GM21786 (cell line): ENCODE data around the gene RAPGEF2.
"Not testable (repeated sequence)": the region's sequence is repeated elsewhere in the genome, so short reads cannot be mapped to it uniquely, and the experiment has no call there.

Source experiments
- ATAC-seq: cut with Tn5 transposase; IDR thresholded peaks from one replicate; pipeline ENCODE4 v1.9.1; 2021; ENCODE audit not compliant: unreplicated experiment

Gene RAPGEF2

DNA sequence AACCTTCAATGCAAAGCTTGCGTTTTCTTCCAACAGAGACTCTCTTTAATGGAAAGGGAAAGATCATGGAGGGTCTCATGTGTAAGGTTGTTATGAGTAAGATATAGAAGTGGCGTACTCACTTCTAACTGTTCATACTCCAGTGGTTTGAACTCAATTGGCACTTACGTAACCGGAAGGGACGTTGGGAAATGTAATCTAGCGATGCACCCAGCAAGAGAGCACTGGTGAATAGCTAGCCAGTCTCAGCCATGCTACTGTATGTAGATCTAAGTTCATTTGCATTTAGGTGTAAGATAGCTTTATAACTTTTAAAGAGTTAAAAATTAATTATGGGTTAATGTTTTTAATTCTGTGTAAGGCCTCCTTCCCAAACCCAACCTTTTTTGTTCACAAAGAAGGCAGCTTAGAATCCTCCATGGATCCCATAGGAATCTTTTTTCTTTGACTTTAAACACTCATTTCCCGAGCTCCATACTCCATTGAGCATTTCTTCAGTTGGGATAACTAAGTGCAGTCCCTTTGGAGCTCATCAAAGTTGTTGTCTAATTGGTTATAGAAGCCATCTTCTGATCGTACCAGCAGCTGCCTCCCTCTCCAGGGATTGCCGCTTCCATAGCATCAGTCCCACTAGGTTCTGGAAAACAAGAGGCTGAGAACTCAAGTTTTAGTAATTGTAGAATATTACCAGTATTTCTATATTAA, 191.1 kb downstream of the RAPGEF2 start:
- ATAC-seq: no peak

DNA sequence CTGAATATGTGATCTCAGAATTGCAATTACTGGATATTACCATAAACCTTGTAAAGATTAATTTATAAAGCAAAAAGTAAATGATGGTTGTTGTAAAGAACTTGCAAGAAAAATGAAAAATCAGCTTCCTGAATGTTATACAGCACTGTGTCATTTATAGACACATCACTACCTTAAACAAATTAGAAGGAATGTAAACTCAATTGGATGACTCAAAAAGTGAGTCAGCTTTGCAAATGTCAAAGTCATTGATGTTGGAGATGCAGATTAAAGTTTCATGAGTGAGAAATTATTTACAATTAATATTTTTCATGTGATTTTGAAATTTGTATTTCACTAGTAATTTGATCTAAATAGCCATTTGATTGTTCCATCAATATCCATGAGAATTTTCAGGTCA, 193.2 kb downstream of the RAPGEF2 start:
- no peak for ATAC-seq

DNA sequence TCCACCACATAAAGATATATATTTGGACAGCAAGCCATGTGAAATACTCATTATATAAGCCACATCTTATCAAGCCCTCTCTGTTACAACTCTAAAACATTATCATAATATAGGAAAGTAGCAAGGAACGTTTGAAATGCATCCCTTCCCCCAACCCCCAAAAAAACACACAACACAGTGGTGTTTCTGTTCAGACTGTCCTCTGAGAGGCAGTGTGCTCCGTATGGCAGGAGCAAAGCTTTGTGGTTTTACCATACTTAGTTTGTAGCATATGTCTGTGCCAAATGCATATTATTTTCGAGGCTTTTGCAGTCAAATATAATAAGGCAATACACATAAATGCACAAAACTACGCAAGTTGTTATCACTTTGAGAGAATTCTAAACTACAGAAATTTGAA, 194.2 kb downstream of the RAPGEF2 start:
- no peak for ATAC-seq

DNA sequence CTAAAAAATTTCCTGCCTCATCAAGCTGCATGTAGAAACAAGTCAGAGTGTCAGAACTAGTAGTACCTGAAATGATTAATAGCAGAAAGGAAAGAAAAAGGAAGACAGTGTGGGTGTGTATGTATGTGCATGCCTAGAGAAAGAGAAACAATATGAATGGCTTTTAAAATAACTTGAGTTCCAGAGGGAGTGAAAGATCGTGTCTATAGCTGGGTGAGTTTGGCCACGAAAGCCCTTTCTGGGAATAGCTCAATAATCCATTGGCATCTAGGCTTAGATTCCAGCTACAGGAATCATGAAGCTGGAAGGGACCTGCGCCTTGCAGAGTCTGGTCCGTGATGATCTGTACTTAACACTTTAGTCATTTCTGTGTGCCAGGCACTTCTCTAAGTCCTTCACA, 195.6 kb downstream of the RAPGEF2 start:
- peak; percentile 59 for ATAC-seq

DNA sequence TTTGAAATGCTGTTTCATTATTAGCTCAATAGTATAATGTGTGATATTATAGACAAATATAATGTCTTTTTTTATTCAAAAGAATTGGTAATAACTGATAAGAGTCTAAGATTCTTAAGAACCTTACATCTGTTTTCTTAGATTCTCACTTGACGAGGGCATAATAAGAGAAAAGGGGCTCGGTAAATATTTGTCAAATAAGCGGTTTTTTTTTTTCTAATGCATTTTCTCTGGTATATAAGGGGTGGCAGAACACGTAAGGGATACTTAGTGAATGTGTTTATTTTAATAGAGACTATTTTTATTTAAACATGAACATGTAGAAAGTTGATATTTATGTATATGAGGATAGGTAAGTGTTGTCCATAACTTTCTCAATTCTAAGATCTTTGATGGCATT, 200.6 kb downstream of the RAPGEF2 start:
- ATAC-seq: no peak

DNA sequence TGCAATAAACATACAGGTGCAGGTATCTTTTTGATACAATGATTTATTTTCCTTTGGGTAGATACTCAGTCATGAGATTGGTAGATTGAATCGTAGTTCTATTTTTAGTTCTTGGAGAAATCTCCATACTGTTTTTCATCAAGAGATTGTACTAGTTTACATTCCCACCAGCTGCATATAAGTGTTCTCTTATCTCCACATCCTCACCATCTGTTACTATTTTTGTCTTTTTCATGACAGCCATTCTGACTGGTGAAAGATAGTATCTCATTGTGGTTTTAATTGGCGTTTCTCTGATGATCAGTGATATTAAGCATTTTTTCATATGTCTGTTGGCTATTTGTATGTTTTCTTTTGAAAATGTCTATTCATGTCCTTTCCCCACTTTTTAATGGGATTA, 202.2 kb downstream of the RAPGEF2 start:
- no peak for ATAC-seq

DNA sequence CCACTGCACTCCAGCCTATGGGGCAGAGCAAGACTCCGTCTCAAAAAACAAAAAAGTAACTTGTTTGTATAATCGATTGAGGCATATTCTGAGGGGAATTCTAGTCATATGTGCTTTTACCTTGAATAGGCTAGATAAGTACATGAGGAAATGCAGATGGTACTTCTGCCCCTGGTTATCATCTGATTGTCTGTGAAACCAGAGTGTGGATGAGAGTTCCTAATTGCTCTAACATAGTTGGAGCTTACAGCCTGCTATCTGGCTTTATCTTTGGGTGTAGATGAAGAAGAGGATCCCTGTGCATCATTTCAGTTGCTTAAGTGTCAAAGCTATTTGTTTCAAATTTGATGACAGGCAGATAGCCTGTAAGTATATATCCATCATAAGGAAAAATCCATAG, 205.1 kb downstream of the RAPGEF2 start:
- no peak for ATAC-seq

DNA sequence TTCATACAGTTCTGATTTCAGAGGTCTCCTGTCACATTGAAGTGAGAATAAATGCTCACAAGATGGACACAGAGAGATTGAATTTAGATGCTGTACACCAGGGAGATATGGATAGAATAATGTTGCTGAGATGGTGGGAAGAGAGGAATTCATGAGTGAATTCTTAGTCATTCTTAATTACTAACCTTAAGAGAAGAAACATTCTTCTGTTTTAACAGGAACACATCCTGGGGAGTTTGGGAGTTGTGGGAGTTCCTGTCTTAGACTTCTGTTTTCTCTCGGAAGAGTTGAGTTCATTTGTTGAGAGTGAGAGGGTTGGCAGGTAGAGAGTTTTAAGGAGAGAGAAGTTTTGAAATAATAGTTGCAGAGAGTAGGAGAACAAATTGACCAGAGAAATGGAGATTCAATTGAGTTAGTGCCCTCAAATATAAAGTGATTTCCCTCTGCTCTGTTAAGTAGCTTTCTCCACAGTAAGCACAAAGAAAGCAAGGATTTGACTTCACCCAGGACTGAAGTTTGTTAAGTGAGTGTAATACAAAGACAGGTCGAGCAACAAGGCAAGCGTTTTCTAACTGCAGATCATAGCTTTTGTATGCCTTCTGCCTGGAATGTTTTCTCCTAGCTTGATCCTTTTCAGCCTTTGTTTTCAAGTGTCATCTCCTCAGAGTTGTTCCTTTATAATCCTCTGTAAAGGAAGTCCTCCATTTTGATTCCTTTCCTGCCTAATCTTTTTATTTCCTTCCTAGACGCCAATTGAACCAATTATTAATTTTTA, 205.9 kb downstream of the RAPGEF2 start:
- ATAC-seq: no peak

DNA sequence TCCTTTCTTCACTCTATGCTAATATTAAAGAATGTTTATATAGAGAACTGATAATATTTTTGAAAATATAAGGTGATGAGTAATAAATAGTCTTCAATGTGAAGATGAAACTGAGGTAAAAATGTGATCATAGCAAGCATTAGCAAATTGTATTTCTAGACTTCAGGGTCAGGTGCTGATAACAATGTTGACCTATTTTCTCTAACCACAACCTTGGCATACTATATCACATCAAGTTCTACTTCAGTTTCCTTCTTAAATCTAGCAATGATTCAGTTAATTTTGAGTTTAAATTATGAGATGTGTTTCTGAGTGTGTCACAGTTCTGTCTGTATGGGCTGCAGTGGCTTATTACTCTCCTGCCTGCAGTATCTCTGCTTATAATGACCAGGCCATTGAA, 209.4 kb downstream of the RAPGEF2 start:
- ATAC-seq: no peak

DNA sequence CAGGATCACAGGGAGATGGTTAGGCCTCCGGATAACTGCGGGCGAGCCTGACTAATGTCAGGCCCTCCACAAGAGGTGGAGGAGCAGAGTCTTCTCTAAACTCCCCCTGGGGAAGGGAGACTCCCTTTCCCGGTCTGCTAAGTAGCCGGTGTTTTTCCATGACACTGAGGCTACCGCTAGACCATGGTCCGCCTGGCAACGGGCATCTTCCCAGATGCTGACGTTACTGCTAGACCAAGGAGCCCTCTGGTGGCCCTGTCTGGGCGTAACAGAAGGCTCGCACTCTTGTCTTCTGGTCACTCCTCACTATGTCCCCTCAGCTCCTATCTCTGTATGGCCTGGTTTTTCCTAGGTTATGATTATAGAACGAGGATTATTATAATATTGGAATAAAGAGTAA, 213.0 kb downstream of the RAPGEF2 start:
- not testable (repeated sequence) for ATAC-seq

DNA sequence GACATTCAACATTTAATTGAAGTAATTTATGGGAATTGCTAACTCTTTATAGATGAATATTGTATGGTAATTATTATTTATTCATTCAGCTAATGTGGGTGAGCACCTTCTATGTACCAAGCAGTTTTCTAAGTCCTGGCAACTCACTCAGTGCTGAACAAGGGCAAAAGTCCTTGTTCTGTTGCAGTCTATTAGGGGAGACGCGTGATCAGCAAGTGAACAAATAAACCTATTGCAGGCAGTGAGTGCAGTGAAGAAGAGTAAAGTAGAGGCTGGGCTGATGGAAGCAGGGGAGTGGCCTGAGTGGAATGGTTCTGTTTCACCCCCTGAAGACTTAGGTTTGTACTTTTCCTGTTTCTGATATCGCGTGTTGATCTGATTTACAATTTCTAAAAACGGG, 214.3 kb downstream of the RAPGEF2 start:
- ATAC-seq: no peak

DNA sequence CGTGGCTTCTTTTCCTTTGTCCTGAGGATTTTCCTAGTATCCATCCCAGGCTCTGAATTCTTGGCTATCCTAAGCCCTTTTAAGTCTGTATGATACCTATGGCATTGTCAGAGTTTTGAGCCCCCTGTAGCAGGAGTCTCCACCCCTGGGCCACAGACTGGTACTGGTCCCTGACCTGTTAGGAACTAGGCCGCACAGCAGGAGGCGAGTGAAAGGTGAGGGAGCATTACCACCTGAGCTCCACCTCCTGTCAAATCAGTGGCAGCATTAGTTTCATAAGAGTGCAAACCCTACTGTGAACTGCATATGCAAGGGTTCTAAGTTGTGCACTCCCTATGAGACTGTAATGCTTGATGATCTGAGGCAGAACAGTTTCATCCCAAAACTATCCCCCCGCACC, 216.1 kb downstream of the RAPGEF2 start:
- ATAC-seq: no peak

DNA sequence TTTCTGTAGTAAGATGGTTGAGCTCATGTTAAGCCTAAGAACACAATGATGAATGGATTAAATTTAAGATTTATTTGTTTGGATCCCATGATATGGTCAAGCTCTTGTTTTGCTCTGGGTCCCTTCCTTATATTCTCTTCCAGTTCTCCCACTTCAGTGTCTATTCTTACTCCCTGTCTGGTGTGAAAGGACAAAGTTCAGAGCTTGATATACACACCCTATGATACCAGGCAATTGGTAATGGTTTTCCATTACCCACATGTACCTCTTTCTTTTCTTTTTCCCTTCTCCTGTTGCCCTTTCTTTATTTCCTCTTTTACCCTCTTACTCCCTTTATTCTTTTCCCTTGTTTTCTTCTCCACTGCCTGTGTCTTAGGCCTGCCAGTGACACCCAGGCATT, 223.6 kb downstream of the RAPGEF2 start:
- no peak for ATAC-seq

DNA sequence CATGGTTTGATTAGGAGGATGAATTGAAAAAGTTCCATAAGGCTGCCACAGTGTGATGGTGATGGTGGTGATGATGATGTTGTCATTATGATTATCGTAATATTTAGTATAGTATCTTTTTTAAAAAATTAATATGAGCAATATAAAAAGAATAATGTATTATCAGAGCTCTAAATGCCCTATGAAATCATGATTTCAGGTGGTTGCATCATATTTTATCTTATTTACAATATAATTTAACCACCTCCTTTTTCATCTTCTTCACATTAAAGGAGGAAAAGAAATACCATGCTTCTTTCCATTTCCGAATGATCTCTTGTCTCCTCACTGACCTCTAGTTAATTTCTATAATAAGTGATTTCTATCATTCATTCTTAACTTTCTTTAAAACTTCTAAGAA, 225.9 kb downstream of the RAPGEF2 start:
- no peak for ATAC-seq

DNA sequence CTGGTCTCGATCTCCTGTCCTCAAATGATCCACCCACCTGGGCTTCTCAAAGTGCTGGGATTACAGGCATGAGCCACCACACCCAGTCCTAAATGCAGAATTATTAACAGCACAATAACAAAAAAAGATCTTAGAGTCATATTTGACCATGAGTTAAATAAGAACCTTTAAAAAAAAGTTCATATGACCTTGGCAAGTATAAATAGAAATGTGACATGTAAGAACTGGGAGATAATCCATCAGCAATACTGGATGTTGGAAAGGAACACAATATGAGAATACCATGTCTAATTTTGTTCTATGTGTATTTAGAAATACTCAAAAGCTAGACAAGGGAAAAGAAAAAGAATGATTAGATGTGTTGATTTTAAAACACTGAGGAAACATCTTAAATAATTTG, 231.6 kb downstream of the RAPGEF2 start:
- no peak for ATAC-seq

DNA sequence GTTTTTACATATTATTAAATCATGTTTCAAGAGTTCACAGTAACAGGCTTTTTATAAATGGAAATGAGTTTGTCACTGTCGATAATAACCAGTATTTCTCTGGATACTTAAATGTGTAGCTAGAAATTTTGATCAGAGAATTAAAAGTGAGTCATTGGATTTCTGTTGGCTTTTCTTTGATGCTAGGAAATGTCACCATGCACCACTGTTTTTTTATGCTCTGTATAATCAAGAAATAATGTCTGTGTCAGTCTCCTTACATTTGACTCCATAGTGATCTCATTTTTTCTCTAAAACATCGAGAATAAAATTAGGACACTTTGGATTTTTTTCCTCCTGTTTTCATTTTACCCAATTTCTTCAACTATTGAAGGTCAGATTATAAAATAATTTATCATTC, 234.2 kb downstream of the RAPGEF2 start:
- ATAC-seq: no peak

DNA sequence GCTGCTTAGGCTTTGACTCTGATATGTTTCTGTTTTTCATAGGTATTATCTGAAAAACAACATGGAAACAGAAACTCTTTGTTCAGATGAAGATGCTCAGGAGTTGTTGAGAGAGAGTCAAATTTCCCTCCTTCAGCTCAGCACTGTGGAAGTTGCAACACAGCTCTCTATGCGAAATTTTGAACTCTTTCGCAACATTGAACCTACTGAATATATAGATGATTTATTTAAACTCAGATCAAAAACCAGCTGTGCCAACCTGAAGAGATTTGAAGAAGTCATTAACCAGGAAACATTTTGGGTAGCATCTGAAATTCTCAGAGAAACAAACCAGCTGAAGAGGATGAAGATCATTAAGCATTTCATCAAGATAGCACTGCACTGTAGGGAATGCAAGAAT, 238.6 kb downstream of the RAPGEF2 start:
- ATAC-seq: no peak

DNA sequence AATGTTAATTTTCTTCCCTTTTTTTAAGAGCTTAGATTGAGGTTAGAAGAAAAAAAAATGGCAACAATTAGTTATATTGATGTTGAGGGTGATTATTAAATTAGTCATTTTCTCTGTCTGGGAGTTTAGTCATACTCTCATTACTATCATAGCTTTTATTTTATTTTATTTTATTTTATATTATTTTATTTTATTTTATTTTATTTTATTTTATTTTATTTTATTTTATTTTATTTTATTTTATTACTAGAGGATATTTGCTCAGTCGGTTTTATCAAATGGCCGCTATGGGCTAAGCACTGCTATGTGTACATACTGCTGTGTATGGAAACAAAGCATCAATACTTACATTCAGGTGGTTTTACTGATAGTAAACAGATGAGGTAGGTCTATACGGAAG, 239.5 kb downstream of the RAPGEF2 start:
- no peak for ATAC-seq

DNA sequence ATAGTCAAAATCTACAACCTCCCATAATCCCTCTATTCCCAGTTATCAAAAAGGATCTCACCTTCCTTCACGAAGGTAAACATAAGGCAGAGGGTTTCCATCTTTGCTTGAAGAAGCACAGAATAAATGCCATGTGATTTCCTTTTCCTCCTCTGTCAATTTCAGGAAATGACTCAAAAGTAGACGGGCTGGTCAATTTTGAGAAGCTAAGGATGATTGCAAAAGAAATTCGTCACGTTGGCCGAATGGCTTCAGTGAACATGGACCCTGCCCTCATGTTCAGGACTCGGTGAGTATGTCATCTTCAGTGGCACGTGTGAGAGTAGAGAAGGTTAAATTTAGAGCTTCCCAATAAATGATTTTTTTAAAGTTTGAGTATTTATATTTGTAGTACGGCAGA, 240.2 kb downstream of the RAPGEF2 start:
- no peak for ATAC-seq

DNA sequence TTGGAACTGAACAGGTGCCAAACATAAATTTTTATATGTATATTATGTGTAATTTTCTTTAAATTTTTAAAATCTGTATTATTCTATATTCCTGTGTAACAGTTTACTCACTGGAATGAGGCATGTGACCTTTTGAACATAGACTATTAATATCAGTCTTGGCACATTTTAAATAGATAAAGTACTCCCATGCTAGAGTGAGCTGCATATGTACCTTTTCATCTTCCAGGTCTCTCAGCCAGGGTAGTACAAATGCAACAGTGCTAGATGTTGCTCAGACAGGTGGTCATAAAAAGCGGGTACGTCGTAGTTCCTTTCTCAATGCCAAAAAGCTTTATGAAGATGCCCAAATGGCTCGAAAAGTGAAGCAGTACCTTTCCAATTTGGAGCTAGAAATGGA, 242.0 kb downstream of the RAPGEF2 start:
- ATAC-seq: no peak

DNA sequence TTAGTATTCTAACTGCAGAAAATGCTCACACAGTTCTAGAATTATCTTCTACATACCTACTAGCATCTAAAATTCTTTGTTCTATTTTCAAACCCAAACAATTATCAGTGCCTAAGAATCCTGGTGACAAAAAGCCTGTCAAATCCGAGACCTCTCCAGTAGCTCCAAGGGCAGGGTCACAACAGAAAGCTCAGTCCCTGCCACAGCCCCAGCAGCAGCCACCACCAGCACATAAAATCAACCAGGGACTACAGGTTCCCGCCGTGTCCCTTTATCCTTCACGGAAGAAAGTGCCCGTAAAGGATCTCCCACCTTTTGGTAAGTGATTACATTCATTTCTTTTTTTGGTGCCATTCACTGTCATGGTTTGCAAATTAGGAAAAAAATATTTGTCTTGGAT, 243.8 kb downstream of the RAPGEF2 start:
- ATAC-seq: no peak

DNA sequence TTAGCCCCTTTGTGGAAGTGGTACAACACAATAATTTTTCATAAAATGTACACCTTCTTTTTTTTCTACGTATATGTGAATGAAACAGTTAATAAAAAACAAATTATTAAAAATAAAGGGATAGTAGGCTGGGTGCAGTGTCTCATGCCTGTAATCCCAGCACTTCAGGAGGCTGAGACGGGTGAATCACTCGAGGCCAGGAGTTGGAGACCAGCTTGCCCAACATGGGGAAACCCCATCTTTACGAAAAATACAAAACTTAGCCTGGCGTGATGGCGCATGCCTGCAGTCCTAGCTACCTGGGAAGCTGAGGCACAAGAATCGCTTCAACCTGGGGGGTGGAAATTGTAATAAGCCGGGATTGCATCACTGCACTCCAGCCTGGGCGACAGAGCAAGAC, 244.9 kb downstream of the RAPGEF2 start:
- ATAC-seq: no peak

DNA sequence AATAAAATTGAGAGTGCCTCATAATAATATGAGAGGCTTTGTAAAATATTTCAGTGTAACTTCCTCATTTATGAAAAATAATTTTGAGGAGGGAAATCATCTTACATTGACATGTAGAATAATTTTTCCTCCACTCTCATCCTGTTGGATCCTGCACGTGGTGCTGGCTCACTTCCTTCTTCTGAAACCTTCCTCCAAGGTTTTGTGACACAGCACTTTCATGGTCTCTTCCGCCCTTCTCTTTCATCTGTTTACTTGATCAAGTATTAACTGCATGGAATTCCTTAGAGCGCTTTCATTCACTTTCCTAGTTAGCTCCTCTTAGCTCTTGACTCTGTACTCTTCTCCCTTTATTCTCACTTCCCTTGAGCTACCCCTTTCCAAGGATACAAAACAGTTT, 246.5 kb downstream of the RAPGEF2 start:
- no peak for ATAC-seq
